ENCODE results near the gene FKBP3. TPM values are rescaled to one million over a fixed set of nuclear protein-coding genes. Genes with fewer than 3 reads are reported as not detected.

Gene FKBP3
- total RNA-seq, 1 donor from 2014 or later: 28.2 TPM

Other genes with a start within 250 kb of the FKBP3 start
- gene KLHL28, start 172.5 kb downstream of the FKBP3 start, total RNA-seq: 5.8 and 8.8 TPM in 2 replicates
- gene TOGARAM1, start 172.3 kb downstream of the FKBP3 start, total RNA-seq: 14.6 and 17.9 TPM in 2 replicates
- 26.1 and 29.0 TPM in 2 replicates for gene PRPF39, start 50.4 kb downstream of the FKBP3 start, total RNA-seq
- gene FANCM, start 1.4 kb upstream of the FKBP3 start, total RNA-seq: 7.7 and 14.3 TPM in 2 replicates
- gene MIS18BP1, start 118.7 kb upstream of the FKBP3 start, total RNA-seq: 26.4 and 37.9 TPM in 2 replicates